Bronchial epithelial cell (primary cell): ENCODE results near the gene PPP4R2. TPM values are rescaled to one million over a fixed set of nuclear protein-coding genes. Genes with fewer than 3 reads are reported as not detected.
"Not testable (repeated sequence)": the region's sequence is repeated elsewhere in the genome, so short reads cannot be mapped to it uniquely, and the experiment has no call there.

Experiments used
- DNase-seq: peaks from one replicate; pipeline ENCODE4 v3.0.0-alpha.2; 2010; ENCODE audit warnings: low read depth
- FAIRE-seq: peaks from 2 replicates; lab custom pipeline; 2011; peaks lifted over from hg19 to GRCh38; lab: Jason Lieb, UNC
- H3K27me3 ChIP-seq: 2 replicates; pipeline ENCODE4 v1.5.1; 2011; ENCODE audit warnings: low read length; ENCODE audit not compliant: control insufficient read depth, insufficient read depth
- H3K36me3 ChIP-seq: 2 replicates; pipeline ENCODE4 v1.5.1; 2011; ENCODE audit warnings: low read length; ENCODE audit not compliant: control insufficient read depth, insufficient read depth
- H3K4me3 ChIP-seq: 2 replicates; pipeline ENCODE4 v1.5.1; 2011; ENCODE audit warnings: mild to moderate bottlenecking, low read depth, low read length, control low read depth
- CTCF ChIP-seq: IDR thresholded peaks from 2 replicates; pipeline ENCODE4 v1.5.1; 2011; ENCODE audit warnings: mild to moderate bottlenecking, moderate library complexity, low read length, control low read depth, inconsistent platforms; ENCODE audit not compliant: insufficient read depth, severe bottlenecking
- total RNA-seq: library from RNA; depleted of rRNA; stranded (reverse); fragments of >200 nt; gene quantifications from 2 replicates; pipeline ENCODE4 v1.2.1, GENCODE V29; 2014

Gene PPP4R2
- total RNA-seq, 1 donor from 2014 or later = 82.1 TPM

- Histone ChIP-seq H3K27me3 (no peaks in the 10 kb centered on the region), H3K4me3 (no peak overlapping the region), H3K36me3 (no peaks in the 10 kb centered on the region)
- no peak for DNase-seq
- TF ChIP-seq CTCF = no peak
- FAIRE-seq = no peak
Observed at GRCh38 chr3:73055583-73055982, 59.0 kb downstream of the PPP4R2 start.

GRCh38 chr3:73056014-73056844 is 59.6 kb downstream of the PPP4R2 start:
- FAIRE-seq = no peak
- H3K27me3 ChIP-seq = no peaks in the 10 kb centered on the region
- H3K36me3 ChIP-seq = no peaks in the 10 kb centered on the region
- no peak overlapping the region for H3K4me3 ChIP-seq
- DNase-seq = peak; percentile 65
- TF ChIP-seq CTCF = peak; percentile 34

GRCh38 chr3:73056845-73057150 is 60.2 kb downstream of the PPP4R2 start:
- DNase-seq (no peak), FAIRE-seq (no peak)
- Histone ChIP-seq H3K4me3 (no peak overlapping the region), H3K36me3 (no peaks in the 10 kb centered on the region), H3K27me3 (no peaks in the 10 kb centered on the region)
- no peak for TF ChIP-seq CTCF

- no peaks in the 10 kb centered on the region for H3K27me3 ChIP-seq
- TF ChIP-seq CTCF = no peak
- FAIRE-seq (no peak), DNase-seq (no peak)
- peaks cover 6% of the 10 kb centered on the region for H3K36me3 ChIP-seq
- no peak overlapping the region for H3K4me3 ChIP-seq
Observed at GRCh38 chr3:73060302-73060723, 63.7 kb downstream of the PPP4R2 start.

- no peak for DNase-seq
- no peak for TF ChIP-seq CTCF
- Histone ChIP-seq H3K4me3 (no peak within 1 kb of the TSS), H3K36me3 (peaks cover 6% of the 10 kb centered on the region), H3K27me3 (no peaks in the 10 kb centered on the region)
- no peak for FAIRE-seq
Observed at GRCh38 chr3:73061416-73061815, 64.8 kb downstream of the PPP4R2 start, which contains the start of gene EBLN2. Gene EBLN2 (plus strand): TSS chr3:73061659. CDS start chr3:73062082, 423 bp downstream.

- H3K27me3 ChIP-seq, H3K36me3 ChIP-seq, H3K4me3 ChIP-seq, DNase-seq, FAIRE-seq: not testable (repeated sequence)
Observed at GRCh38 chr3:73066243-73066642, 69.6 kb downstream of the PPP4R2 start.
